ENCODE data around the gene NUF2.
"Not testable (repeated sequence)": the region's sequence is repeated elsewhere in the genome, so short reads cannot be mapped to it uniquely, and the experiment has no call there.

NUF2 gene

DNA sequence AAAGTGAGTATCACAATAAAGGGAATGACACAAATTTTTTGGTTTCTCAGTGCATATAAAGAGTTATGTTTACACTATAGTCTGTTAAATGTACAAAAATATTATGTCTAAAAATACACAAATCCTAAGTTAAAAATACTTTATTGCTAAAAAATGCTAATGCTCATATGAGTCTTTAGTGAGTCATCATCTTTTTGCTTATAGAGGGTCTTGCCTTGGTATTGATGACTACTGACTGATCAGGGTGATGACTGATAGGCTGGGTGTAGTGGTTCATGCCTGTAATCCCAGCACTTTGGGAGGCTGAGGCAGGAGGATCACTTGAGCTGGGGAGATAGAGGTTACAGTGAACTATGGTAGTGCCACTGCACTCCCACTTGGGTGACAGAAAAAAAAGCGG lies 12.9 kb upstream of the NUF2 start:
- no peak for TF ChIP-seq CTCF (IDR thresholded peaks at IDR 0.05; ENCODE audit: low read depth, low read length)
- DNase-seq (ENCODE audit: extremely low read depth, low read depth) = no peak

DNA sequence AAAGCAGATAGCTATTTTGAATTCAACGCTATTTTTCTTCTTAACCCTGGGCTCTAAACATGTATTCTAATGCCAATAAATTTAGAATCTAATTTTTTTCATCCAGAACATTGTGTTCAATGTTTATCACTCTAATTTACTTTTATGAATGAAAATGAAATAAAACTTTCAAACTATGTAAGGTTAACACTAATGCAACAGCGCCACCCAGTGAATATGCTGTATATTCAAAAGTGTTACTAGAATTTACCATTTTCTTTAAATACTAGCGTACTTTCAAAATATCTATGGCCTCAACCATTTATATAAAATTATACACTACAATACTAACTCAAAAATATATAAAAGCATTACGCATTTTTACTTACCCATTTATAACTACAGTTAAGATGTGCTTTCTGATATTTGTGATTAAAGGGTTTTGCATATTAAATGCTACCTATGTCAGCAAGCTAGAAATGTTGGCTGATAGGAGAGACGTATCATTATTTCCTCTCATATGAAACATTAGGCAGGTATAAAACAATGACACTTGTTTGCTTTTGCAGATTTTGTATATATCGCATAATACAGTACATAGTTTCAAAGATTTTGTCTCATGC lies 5.9 kb upstream of the NUF2 start:
- DNase-seq (ENCODE audit: extremely low read depth, low read depth) = peak; percentile 25
- TF ChIP-seq CTCF (IDR thresholded peaks at IDR 0.05; ENCODE audit: low read depth, low read length) = peak; percentile 55

- DNase-seq (ENCODE audit: extremely low read depth, low read depth) = no peak
- no peak for TF ChIP-seq CTCF (IDR thresholded peaks at IDR 0.05; ENCODE audit: low read depth, low read length)
Measured at GRCh38 chr1:163320891-163321290, 863 bp upstream of the NUF2 start.

DNA sequence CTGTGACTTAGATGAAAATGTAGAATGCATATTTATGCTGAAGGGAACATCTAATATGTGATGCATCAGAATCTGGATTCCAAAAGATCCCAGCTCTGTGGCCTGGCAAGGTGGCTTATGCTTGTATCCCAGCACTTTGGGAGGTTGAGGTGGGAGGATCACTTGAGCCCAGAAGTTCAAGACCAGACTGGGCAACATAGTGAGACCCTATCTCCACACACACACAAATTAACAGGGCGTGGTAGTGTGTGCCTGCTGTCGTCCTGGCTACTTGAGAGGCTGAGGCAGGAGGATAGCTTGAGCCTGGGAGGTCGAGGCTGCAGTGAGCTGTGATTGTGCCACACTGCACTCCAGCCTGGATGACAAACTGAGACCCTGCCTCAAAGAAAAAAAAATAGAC lies 1.6 kb downstream of the NUF2 start:
- DNase-seq (ENCODE audit: extremely low read depth, low read depth) = not testable (repeated sequence)

DNA sequence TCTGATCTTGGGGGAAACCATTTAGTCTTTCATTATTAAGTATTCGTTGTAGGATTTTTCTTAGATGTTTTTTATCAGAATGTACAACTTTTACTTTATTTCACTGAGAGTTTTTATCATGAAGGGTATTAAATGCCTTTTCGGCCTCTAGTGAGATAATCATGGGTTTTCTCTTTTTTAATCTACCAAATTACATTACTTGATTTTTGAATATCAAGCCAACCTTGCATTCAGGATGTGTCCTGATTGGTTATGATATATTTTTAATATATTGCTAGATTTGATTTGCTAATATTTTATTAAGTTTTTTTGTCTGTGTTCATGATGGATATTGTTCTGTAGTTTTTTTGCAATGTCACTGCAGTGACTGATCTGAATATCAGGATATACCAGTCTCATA lies 9.4 kb downstream of the NUF2 start:
- no peak for DNase-seq (ENCODE audit: extremely low read depth, low read depth)
- TF ChIP-seq CTCF (IDR thresholded peaks at IDR 0.05; ENCODE audit: low read depth, low read length) = no peak

DNA sequence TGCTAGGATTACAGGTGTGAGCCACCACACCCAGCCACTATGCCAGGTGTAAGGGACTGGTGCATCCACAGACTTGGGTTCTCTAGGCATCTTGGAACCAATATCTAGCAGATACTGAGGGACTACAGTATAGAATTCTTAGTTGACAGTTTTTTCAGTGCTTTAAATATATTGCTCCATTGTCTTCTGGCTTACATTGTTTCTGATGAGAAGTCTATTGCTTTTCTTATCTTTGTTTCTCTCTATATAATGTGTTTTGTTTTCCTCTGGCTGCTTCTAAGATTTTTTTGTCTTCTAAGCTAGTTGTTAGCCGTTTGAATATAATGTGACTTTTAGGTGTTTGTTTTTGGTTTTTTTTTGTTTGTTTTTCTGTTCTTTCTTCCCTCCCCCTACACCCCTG lies 13.5 kb downstream of the NUF2 start:
- DNase-seq (ENCODE audit: extremely low read depth, low read depth) = no peak

DNA sequence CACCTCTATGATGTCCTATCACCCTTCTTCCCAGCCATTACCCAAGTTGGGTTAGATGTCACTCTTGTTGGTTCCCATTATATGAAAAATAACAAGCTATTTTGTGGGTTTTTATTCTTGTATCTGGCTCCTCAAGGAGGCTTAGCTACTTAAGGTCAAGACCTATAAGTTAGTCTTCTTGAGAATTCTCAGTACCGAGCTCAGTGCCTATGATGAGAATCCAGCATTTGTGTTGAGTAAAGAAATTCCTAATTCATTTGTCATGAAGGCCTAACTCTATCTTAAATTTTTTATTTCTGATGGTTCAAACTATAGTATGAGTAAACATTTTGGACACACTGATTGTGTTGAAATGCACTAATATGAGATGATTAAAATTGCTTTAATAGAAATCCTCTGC lies 15.9 kb downstream of the NUF2 start:
- DNase-seq (ENCODE audit: extremely low read depth, low read depth) = no peak
- TF ChIP-seq CTCF (IDR thresholded peaks at IDR 0.05; ENCODE audit: low read depth, low read length) = no peak

More for the DNA sequence above, 13.5 kb downstream of the NUF2 start:
- no peak for TF ChIP-seq CTCF (IDR thresholded peaks at IDR 0.05; ENCODE audit: low read depth, low read length)

DNA sequence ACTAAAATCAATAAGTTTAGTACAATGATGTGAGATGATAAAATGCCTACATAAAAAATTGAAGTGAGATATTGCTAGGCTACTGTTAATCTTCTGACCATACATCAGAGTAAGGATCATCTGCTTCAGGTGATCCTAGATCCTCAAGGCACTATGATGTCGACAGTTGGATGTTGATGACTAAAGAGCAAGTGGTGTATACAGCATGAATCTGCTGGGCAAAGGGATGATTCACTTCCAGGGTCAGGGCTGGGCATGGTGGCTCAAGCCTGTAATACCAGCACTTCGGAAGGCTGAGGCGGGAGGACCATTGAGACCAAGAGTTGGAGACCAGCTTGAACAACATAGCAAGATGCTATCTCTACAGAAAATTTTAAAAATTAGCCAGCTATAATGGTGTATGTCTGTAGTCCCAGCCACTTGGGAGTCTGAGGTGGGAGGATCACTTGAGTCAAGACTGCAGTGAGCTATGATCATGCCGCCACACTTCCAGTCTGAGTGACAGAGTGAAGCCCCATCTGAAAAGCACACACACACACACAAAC lies 24.6 kb downstream of the NUF2 start:
- DNase-seq (ENCODE audit: extremely low read depth, low read depth) = no peak
- TF ChIP-seq CTCF (IDR thresholded peaks at IDR 0.05; ENCODE audit: low read depth, low read length) = no peak
